Right lobe of liver (tissue), 4 donors: ENCODE data around the gene CHST3.

Experiments
- POLR2A ChIP-seq: fragments of 450-650 bp; IDR thresholded peaks from one replicate; pipeline ENCODE4 v1.6.1; 2017; ENCODE audit warnings: antibody characterized with exemption, mild to moderate bottlenecking
- TF ChIP-seq, protein P1 (sequence below), 4 donors: fragments of 200-600 bp in 3 of 4; fragments of 450-650 bp in 1 of 4; IDR thresholded peaks; one replicate each; pipeline versions ENCODE4 v1.5.1 to v1.8.0; 2016 to 2022; ENCODE audit warnings: antibody characterized with exemption in 4 of 4, mild to moderate bottlenecking in 2 of 4
- donor health status: DM: no; HTN: no; CAD: no.
- donor health status: DM: no; HTN: no; CAD: no.
- donor health status: DM: no; HTN: yes; CAD: no.

DNA sequence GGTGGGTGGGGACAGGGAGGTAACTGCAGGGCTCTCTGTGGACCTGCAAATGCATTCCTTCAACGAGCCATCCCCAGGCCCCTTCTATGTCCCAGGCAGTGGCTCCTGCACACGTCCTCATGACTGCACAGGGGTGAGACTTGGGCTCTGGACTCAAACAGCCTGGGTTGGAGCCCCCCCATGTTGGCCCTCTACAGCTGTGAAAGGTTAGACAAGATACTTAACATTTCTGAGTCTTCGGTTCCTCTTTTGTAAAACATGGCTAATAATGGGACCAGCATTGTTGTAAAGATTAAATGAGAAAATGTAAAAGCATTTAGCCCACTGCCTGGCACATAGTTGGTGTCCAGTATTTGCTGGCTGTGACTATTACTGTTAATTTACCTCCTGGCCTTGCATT, 41.8 kb downstream of the CHST3 start:
- TF ChIP-seq, protein P1, sequence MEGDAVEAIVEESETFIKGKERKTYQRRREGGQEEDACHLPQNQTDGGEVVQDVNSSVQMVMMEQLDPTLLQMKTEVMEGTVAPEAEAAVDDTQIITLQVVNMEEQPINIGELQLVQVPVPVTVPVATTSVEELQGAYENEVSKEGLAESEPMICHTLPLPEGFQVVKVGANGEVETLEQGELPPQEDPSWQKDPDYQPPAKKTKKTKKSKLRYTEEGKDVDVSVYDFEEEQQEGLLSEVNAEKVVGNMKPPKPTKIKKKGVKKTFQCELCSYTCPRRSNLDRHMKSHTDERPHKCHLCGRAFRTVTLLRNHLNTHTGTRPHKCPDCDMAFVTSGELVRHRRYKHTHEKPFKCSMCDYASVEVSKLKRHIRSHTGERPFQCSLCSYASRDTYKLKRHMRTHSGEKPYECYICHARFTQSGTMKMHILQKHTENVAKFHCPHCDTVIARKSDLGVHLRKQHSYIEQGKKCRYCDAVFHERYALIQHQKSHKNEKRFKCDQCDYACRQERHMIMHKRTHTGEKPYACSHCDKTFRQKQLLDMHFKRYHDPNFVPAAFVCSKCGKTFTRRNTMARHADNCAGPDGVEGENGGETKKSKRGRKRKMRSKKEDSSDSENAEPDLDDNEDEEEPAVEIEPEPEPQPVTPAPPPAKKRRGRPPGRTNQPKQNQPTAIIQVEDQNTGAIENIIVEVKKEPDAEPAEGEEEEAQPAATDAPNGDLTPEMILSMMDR (IDR thresholded peaks at IDR 0.05): no peak
- no peak for TF ChIP-seq POLR2A
